Measurements from ENCODE around the gene TEC. TPM values are rescaled to one million over a fixed set of nuclear protein-coding genes. Genes with fewer than 3 reads are reported as not detected.

Gene TEC
- polyA plus RNA-seq, 1 donor from 2014 or later = not detected

- Histone ChIP-seq H2AFZ (ENCODE audit: low read depth, low read length) (no peak overlapping the region), H3F3A (ENCODE audit: insufficient read depth, low read length, poor library complexity, severe bottlenecking) (no peaks in the 10 kb centered on the region), H3K79me2 (replicated peaks; ENCODE audit: insufficient read depth, low read length) (no peaks in the 10 kb centered on the region), H3K9me2 (ENCODE audit: insufficient read depth, low read length) (no peaks in the 10 kb centered on the region), H3K27me3 (ENCODE audit: insufficient read depth, low read depth, low read length) (no peaks in the 10 kb centered on the region), H3K27ac (ENCODE audit: low read length) (no peak overlapping the region), H4K20me1 (ENCODE audit: insufficient read depth) (no peaks in the 10 kb centered on the region), H3K4me2 (ENCODE audit: low read length) (no peak overlapping the region), H3K4me3 (ENCODE audit: low read length) (no peak overlapping the region), H3K9me3 (ENCODE audit: low read length) (no peaks in the 10 kb centered on the region), H3K36me3 (ENCODE audit: insufficient read depth, low read length) (no peaks in the 10 kb centered on the region), H3K9ac (ENCODE audit: low read length) (no peak overlapping the region)
- TF ChIP-seq EP300 (conservative IDR thresholded peaks at IDR 0.05; ENCODE audit: poor library complexity, severe bottlenecking) = no peak
- no peak for TF ChIP-seq REST (IDR thresholded peaks at IDR 0.05; ENCODE audit: borderline replicate concordance)
- no peak for TF ChIP-seq SMC3 (conservative IDR thresholded peaks at IDR 0.05; ENCODE audit: poor library complexity)
- TF ChIP-seq TAF1 (IDR thresholded peaks at IDR 0.05; ENCODE audit: low read depth) = no peak
- no peak for TF ChIP-seq POLR2AphosphoS5 (IDR thresholded peaks at IDR 0.05)
- no peak for TF ChIP-seq RAD21 (conservative IDR thresholded peaks at IDR 0.05)
- TF ChIP-seq MXI1 (conservative IDR thresholded peaks at IDR 0.05; ENCODE audit: poor library complexity, severe bottlenecking) = no peak
- TF ChIP-seq EZH2 (IDR thresholded peaks at IDR 0.05; ENCODE audit: borderline replicate concordance, insufficient read depth, low read length, poor library complexity, severe bottlenecking) = no peak
- TF ChIP-seq CTCF (IDR thresholded peaks at IDR 0.05; ENCODE audit: poor library complexity, severe bottlenecking) = no peak
These were observed 64.5 kb downstream of the TEC start for GRCh38 chr4:48205107-48205506.

- Histone ChIP-seq H2AFZ (ENCODE audit: low read depth, low read length) (no peak overlapping the region), H3K9me3 (ENCODE audit: low read length) (no peaks in the 10 kb centered on the region), H3F3A (ENCODE audit: insufficient read depth, low read length, poor library complexity, severe bottlenecking) (no peaks in the 10 kb centered on the region), H3K4me2 (ENCODE audit: low read length) (no peak overlapping the region), H3K27ac (ENCODE audit: low read length) (no peak overlapping the region), H3K4me3 (ENCODE audit: low read length) (no peak overlapping the region), H3K27me3 (ENCODE audit: insufficient read depth, low read depth, low read length) (no peaks in the 10 kb centered on the region), H3K9ac (ENCODE audit: low read length) (no peak overlapping the region), H4K20me1 (ENCODE audit: insufficient read depth) (no peaks in the 10 kb centered on the region), H3K79me2 (replicated peaks; ENCODE audit: insufficient read depth, low read length) (no peaks in the 10 kb centered on the region), H3K36me3 (ENCODE audit: insufficient read depth, low read length) (no peaks in the 10 kb centered on the region), H3K9me2 (ENCODE audit: insufficient read depth, low read length) (no peaks in the 10 kb centered on the region)
- no peak for TF ChIP-seq REST (IDR thresholded peaks at IDR 0.05; ENCODE audit: borderline replicate concordance)
- no peak for TF ChIP-seq RAD21 (conservative IDR thresholded peaks at IDR 0.05)
- no peak for TF ChIP-seq MXI1 (conservative IDR thresholded peaks at IDR 0.05; ENCODE audit: poor library complexity, severe bottlenecking)
- no peak for TF ChIP-seq EP300 (conservative IDR thresholded peaks at IDR 0.05; ENCODE audit: poor library complexity, severe bottlenecking)
- no peak for TF ChIP-seq TAF1 (IDR thresholded peaks at IDR 0.05; ENCODE audit: low read depth)
- no peak for TF ChIP-seq POLR2AphosphoS5 (IDR thresholded peaks at IDR 0.05)
- TF ChIP-seq SMC3 (conservative IDR thresholded peaks at IDR 0.05; ENCODE audit: poor library complexity) = no peak
- TF ChIP-seq CTCF (IDR thresholded peaks at IDR 0.05; ENCODE audit: poor library complexity, severe bottlenecking) = no peak
- no peak for TF ChIP-seq EZH2 (IDR thresholded peaks at IDR 0.05; ENCODE audit: borderline replicate concordance, insufficient read depth, low read length, poor library complexity, severe bottlenecking)
These were observed 65.8 kb downstream of the TEC start for GRCh38 chr4:48203819-48204218.
